ENCODE results near the gene CDC73.

GRCh38 chr1:193144999-193145398 lies 23.2 kb downstream of the CDC73 start:
- TF ChIP-seq, protein P1, sequence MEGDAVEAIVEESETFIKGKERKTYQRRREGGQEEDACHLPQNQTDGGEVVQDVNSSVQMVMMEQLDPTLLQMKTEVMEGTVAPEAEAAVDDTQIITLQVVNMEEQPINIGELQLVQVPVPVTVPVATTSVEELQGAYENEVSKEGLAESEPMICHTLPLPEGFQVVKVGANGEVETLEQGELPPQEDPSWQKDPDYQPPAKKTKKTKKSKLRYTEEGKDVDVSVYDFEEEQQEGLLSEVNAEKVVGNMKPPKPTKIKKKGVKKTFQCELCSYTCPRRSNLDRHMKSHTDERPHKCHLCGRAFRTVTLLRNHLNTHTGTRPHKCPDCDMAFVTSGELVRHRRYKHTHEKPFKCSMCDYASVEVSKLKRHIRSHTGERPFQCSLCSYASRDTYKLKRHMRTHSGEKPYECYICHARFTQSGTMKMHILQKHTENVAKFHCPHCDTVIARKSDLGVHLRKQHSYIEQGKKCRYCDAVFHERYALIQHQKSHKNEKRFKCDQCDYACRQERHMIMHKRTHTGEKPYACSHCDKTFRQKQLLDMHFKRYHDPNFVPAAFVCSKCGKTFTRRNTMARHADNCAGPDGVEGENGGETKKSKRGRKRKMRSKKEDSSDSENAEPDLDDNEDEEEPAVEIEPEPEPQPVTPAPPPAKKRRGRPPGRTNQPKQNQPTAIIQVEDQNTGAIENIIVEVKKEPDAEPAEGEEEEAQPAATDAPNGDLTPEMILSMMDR (IDR thresholded peaks at IDR 0.05; ENCODE audit: low read depth, low read length, poor library complexity, severe bottlenecking): no peak
- no peak for TF ChIP-seq EZH2phosphoT487 (IDR thresholded peaks at IDR 0.05; ENCODE audit: borderline replicate concordance, low read length)
